SJSA1 (cell line): ENCODE results near the gene FBLN7. TPM values are rescaled to one million over a fixed set of nuclear protein-coding genes. Genes with fewer than 3 reads are reported as not detected.

Experiments used
- DNase-seq, 2 experiments: peaks; one replicate each; pipeline ENCODE4 v3.0.0-alpha.2; 2015 to 2020; ENCODE audit warnings: low spot score in 2 of 2, low read depth in 1 of 2
- H3K27ac ChIP-seq: fragments of 250-450 bp; sonication (Bioruptor Pico); 2 replicates; pipeline ENCODE4 v1.5.1; 2020; ENCODE audit warnings: mild to moderate bottlenecking, moderate library complexity
- H3K27me3 ChIP-seq: fragments of 250-450 bp; sonication (Bioruptor Pico); replicated peaks from 2 replicates; pipeline ENCODE4 v1.5.1; 2020; ENCODE audit warnings: mild to moderate bottlenecking, moderate library complexity
- H3K36me3 ChIP-seq: fragments of 250-450 bp; sonication (Bioruptor Pico); 2 replicates; pipeline ENCODE4 v1.5.1; 2020; ENCODE audit warnings: mild to moderate bottlenecking
- H3K4me1 ChIP-seq: fragments of 250-450 bp; sonication (Bioruptor Pico); replicated peaks from 2 replicates; pipeline ENCODE4 v1.6.1; 2021; ENCODE audit warnings: mild to moderate bottlenecking
- H3K4me3 ChIP-seq: fragments of 250-450 bp; sonication (Bioruptor Pico); 2 replicates; pipeline ENCODE4 v1.5.1; 2020; ENCODE audit warnings: mild to moderate bottlenecking
- H3K9me3 ChIP-seq: fragments of 250-450 bp; sonication (Bioruptor Pico); replicated peaks from 2 replicates; pipeline ENCODE4 v1.5.1; 2020; ENCODE audit warnings: mild to moderate bottlenecking
- total RNA-seq: library from RNA; depleted of rRNA; stranded (reverse); fragments of >200 nt; shearing (Covaris generic); gene quantifications from 2 replicates; pipeline ENCODE4 v1.2.3, GENCODE V29; 2014

FBLN7 gene
- total RNA-seq, 1 experiment from 2014 or later: not detected

DNA sequence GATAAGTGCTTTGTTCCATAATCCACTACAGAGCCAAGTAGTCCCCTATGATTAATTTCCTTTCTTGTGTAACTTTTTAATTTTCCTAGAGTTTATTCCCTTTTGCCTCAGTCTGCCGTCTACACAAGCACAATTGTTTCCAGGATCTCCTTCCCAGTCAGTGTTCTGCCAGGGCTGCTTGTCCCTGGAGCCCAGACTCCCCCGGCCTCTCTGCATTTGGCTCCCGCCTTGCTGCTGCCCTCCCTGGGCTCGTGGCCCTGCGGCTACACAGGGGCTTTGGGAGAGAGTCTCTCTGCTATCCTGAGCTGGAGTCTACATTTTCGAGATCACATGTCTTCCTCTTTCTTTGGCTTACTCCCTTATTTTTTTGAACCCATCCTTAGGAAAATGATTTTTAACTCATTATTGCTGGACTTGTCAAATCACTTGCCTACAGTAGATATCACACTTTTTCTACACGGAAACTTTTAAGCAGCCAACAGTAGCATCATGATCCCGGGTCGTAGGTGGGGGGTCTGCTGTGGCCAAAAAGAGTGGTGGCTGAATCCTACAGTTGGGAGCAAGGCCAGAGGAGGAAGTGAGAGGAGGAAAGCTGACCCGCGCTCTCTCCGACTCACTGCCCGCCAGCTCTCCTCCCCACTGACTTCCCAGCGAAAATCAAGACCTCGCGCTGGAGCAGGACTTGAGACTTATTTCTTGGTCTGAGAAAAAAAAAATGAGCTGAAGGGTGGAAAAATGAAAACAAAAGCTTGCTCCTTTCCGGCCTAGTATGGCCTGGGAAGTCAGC lies 9.4 kb downstream of the FBLN7 start:
- H3K27ac ChIP-seq: no peak overlapping the region
- no peaks in the 10 kb centered on the region for H3K9me3 ChIP-seq
- no peaks in the 10 kb centered on the region for H3K4me1 ChIP-seq
- H3K36me3 ChIP-seq: no peaks in the 10 kb centered on the region
- DNase-seq: peak in 1 of 2 experiments; percentile 18
- H3K27me3 ChIP-seq: peaks cover 18% of the 10 kb centered on the region; the same call in 1 of the 2 replicates
- H3K4me3 ChIP-seq: no peak overlapping the region

DNA sequence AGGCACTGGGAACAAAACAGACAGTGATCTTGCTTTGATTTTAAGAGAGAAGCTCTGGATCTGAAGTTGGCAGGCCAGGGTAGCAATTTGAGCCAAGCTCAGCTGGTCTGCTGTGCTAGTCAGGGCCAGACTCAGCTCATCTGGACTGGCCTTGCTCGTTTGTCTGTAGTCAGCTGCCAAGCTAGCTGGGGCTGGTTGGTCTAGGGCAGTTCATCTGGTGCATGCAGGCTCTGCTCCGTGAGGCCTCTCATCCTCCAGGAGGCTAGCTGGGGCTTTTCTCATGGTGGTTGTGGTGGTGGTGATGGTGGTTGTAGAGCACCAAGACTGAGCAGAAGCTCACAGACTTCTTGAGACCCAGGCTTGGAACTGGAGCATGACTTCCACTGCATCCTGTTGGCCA lies 10.3 kb downstream of the FBLN7 start:
- H3K27me3 ChIP-seq: peaks cover 18% of the 10 kb centered on the region; the same call in 1 of the 2 replicates
- no peaks in the 10 kb centered on the region for H3K9me3 ChIP-seq
- H3K36me3 ChIP-seq: no peaks in the 10 kb centered on the region
- H3K4me1 ChIP-seq: no peaks in the 10 kb centered on the region
- peak in 1 of 2 experiments; percentile 22 for DNase-seq
- H3K4me3 ChIP-seq: no peak overlapping the region
- H3K27ac ChIP-seq: no peak overlapping the region

DNA sequence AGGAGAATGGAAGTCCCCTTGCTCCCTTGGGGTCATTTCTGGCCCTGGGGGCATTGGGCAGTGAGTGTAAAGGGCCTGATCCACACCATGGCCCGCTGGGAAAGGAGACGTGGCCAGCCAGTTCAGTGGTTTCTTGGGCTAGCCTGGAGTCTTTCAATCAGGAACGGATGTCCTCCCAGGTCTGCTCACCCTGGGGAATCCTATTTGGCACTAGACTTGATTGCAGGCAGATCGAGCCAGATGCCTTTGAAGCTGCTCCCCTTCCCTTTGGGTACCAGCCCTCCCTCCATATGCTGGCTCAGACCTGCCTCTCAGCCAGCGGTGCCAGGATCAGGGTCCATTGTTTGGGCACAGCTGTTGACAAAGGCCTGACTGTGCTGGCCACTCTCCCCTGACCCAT lies 11.0 kb downstream of the FBLN7 start:
- Histone ChIP-seq H3K4me1 (no peaks in the 10 kb centered on the region), H3K9me3 (no peaks in the 10 kb centered on the region), H3K4me3 (no peak overlapping the region), H3K36me3 (no peaks in the 10 kb centered on the region), H3K27ac (no peak overlapping the region), H3K27me3 (peaks cover 14% of the 10 kb centered on the region; the same call in 1 of the 2 replicates)
- DNase-seq: peak in 1 of 2 experiments; percentile 22

DNA sequence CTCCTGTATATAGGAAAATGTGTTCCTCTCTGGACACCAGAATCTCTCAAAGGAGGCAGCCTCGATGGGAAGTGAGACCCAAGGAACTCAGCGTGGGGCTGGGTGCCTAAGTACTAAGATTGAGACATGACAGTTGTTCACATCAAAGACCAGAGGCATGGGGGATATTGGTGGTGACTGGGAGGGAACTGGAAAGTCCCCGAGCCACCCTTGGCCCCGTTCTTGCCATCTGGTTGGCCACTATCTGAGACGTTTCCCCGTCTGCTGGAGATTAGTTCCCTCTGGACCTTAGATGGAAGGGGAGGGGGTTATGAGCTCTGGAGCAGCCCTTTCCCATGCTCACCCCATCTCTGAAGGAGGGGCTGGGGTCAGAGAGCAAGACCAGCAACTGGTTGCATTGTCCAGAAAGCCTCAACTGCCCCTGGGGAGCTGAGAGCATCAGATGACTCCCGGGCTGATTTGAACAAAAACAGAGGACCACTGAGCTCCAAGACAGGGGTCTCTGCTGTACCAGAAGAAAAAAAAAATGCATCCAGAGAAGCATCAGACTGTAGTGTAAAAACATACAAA lies 11.8 kb downstream of the FBLN7 start:
- Histone ChIP-seq H3K27me3 (peaks cover 14% of the 10 kb centered on the region; the same call in 1 of the 2 replicates), H3K4me3 (no peak overlapping the region), H3K9me3 (no peaks in the 10 kb centered on the region), H3K4me1 (no peaks in the 10 kb centered on the region), H3K36me3 (no peaks in the 10 kb centered on the region), H3K27ac (no peak overlapping the region)
- DNase-seq: peak in 1 of 2 experiments; percentile 13

DNA sequence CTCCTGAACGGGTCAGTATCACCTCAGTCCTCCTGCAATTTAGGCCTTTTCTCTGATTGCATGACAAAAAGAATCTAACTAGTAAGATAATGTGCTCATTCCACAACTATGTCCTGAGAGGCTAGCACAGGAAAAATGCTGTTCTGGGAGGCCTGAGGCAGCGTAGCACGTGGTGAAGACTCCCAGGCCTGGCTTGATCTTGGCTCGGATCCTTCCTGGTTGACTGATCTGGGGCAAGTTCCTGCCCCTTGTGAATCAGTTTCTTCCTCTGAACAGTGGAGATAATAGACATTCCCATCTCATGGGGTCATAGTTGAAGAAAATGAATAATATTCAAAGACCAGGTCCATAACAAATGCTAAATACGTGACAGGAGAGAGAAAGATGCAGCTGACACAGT lies 12.3 kb downstream of the FBLN7 start:
- H3K4me1 ChIP-seq: no peaks in the 10 kb centered on the region
- H3K4me3 ChIP-seq: no peak overlapping the region

DNA sequence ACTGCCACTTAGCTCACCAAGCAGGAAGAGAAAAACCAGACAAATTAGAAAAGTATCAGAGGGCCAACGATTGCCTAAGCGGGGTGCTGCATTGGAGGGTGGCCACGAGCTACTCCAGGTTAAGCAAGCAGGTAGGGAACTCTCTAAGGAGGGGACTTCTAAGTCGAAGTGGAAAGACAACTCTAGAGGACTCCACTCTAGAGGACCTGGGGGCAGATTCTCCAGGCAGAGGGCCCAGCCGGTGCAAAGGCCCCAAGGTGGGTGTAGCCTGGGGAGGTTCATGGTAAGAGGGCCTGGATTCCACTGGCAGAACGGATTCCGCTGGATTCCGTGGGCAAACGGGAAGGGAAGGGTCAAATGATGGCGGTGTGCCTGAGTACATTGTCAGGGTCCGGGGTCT lies 12.7 kb downstream of the FBLN7 start:
- H3K27ac ChIP-seq: no peak overlapping the region
- H3K36me3 ChIP-seq: no peaks in the 10 kb centered on the region
- H3K4me3 ChIP-seq: no peak overlapping the region
- H3K9me3 ChIP-seq: no peaks in the 10 kb centered on the region
- DNase-seq: peak in 1 of 2 experiments; percentile 22
- peaks cover 10% of the 10 kb centered on the region; the same call in 1 of the 2 replicates for H3K27me3 ChIP-seq
- H3K4me1 ChIP-seq: no peaks in the 10 kb centered on the region

More for the DNA sequence above, 12.3 kb downstream of the FBLN7 start:
- peak in 1 of 2 experiments; percentile 35 for DNase-seq
- no peak overlapping the region for H3K27ac ChIP-seq
- no peaks in the 10 kb centered on the region for H3K9me3 ChIP-seq
- no peaks in the 10 kb centered on the region for H3K36me3 ChIP-seq
- H3K27me3 ChIP-seq: peaks cover 14% of the 10 kb centered on the region; the same call in 1 of the 2 replicates

DNA sequence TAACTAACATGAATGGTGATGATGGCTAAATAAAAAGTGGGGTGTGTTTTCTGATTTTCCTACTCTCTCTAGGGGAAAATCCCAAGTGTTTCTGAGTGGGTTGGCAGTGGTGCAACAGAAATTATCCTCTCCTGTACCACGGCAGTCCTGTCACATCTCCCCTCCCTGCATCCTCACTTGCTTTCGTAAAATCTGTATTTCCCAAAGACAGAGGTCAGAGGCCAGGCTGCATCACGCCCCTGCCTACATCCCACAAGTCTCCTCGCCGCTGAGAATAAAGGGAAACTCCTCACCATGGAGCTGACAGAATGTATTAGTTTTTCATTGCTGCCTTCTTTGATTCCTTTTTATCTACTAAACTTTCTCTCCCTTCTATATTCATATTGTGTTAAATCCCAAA lies 13.1 kb downstream of the FBLN7 start:
- Histone ChIP-seq H3K4me3 (no peak overlapping the region), H3K36me3 (no peaks in the 10 kb centered on the region), H3K27ac (no peak overlapping the region), H3K27me3 (0 out of 2 replicates have a peak, but pooled peaks cover 10% of the 10 kb centered on the region), H3K4me1 (0 out of 2 replicates have a peak, but pooled peaks cover under 1% of the 10 kb centered on the region), H3K9me3 (no peaks in the 10 kb centered on the region)
- DNase-seq: peak in 1 of 2 experiments; percentile 10

DNA sequence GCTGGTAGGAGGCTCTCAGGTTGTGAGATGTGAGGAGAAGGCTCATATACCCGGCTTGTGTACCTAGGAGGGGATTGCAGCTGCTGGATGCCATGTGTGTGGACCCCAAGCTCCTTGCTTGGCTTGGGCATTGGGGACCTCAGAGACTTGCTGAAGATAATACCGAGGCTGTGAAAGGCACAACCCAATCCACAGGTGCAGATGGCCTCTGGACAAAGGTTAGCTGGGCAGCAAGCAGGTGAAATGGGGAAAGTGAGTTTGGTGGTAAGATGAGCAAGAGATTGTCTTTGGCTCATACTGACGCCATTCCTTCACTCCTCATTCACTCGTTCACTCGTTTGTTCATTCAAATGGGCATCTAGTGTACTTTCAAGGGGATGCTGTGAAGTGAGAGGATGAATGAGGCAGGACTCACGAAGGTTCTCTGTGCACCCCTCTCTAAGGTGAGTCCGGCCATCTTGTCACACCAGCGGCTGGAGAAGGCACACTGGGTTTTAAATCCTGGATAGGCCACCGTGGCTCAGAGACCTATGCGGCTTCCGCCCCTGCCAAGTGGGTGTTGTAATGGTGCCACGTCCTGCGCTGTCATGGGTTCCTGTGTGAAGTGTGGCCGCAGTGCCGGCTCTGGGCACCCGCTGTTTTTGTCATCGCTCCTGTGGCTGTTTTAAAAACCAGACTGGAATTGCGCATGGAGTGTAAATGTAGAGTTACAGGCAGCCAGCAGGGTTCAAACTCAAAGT lies 13.7 kb downstream of the FBLN7 start:
- no peaks in the 10 kb centered on the region for H3K9me3 ChIP-seq
- H3K27ac ChIP-seq: no peak overlapping the region
- no peaks in the 10 kb centered on the region for H3K36me3 ChIP-seq
- H3K27me3 ChIP-seq: 0 out of 2 replicates have a peak, but pooled peaks cover 7% of the 10 kb centered on the region
- peak in 1 of 2 experiments; percentile 21 for DNase-seq
- no peak overlapping the region for H3K4me3 ChIP-seq
- H3K4me1 ChIP-seq: 0 out of 2 replicates have a peak, but pooled peaks cover 3% of the 10 kb centered on the region

DNA sequence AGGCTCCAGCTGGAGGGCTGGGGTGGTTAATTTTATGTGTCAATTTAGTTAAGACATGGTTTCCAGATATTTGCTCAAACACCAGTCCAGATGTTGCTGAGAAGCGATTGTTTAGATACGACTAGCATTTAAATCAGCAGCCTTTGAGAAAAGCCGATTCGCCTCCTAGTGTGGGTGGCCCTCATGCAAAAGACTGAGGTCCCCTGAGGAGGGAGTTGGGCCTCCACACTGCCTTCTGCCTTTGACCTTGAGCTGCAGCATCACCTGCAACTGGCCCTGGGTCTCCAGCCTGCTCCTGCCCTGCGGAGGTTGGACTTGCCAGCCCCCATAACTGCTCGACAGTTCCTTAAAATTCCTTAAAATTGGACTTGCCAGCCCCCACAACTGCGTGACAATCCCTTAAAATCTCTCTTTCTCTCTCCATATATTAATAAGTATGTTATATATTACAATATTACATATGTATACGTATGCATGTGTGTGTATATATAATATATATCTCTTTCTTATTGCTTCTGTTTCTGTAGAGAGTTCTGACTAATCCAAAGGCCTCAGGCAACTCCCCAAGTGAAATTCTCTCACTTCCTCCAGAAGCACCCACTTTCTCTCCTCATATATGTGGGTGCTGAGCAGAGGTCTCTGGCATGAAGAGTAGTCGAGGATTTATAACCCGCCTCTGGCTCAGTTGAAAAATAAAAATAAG lies 14.4 kb downstream of the FBLN7 start:
- Histone ChIP-seq H3K4me3 (no peak overlapping the region), H3K36me3 (no peaks in the 10 kb centered on the region), H3K27me3 (no peaks in the 10 kb centered on the region), H3K9me3 (no peaks in the 10 kb centered on the region), H3K27ac (no peak overlapping the region), H3K4me1 (0 out of 2 replicates have a peak, but pooled peaks cover 3% of the 10 kb centered on the region)
- DNase-seq: peak in 1 of 2 experiments; percentile 28

DNA sequence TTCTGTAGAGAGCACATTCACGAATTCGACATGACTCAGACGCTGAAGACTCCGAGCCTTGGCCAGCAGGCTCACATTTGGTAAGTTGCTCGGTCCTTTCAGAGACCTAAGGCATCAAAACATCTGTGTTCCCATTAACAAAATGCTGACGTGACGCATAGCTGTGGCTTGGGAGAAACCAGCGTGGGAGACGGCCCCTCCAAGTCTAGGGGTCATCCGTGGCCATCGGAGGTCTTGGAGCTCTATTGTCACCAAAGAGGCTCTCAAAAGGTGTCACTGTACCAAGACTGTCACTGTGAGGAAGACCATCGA lies 14.9 kb downstream of the FBLN7 start:
- peak in 1 of 2 experiments; percentile 27 for DNase-seq
- Histone ChIP-seq H3K9me3 (no peaks in the 10 kb centered on the region), H3K27ac (no peak overlapping the region), H3K4me1 (0 out of 2 replicates have a peak, but pooled peaks cover 3% of the 10 kb centered on the region), H3K4me3 (no peak overlapping the region), H3K27me3 (no peaks in the 10 kb centered on the region), H3K36me3 (no peaks in the 10 kb centered on the region)

DNA sequence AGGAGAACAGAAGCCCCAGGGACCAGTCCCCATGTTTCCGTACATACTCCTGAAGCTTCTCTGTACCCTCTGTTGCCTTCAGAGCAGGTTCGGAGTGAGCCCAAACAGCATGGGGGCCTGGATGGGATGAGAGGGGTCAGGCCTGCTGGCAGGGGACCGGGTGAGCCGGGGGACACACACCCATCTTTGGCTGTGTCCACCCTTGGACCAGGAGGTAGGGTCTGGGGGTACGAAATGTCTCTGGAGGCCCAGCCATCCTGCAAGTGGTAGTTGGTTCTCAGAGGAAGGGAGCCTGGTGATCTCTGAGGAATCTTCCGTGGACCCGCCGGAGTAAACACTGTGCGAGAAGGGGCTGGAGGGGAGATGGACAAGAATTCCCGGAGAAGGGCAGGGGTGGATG lies 15.3 kb downstream of the FBLN7 start:
- Histone ChIP-seq H3K4me1 (0 out of 2 replicates have a peak, but pooled peaks cover 3% of the 10 kb centered on the region), H3K4me3 (no peak overlapping the region), H3K9me3 (no peaks in the 10 kb centered on the region), H3K27ac (no peak overlapping the region), H3K27me3 (no peaks in the 10 kb centered on the region), H3K36me3 (no peaks in the 10 kb centered on the region)
- no peak for DNase-seq

DNA sequence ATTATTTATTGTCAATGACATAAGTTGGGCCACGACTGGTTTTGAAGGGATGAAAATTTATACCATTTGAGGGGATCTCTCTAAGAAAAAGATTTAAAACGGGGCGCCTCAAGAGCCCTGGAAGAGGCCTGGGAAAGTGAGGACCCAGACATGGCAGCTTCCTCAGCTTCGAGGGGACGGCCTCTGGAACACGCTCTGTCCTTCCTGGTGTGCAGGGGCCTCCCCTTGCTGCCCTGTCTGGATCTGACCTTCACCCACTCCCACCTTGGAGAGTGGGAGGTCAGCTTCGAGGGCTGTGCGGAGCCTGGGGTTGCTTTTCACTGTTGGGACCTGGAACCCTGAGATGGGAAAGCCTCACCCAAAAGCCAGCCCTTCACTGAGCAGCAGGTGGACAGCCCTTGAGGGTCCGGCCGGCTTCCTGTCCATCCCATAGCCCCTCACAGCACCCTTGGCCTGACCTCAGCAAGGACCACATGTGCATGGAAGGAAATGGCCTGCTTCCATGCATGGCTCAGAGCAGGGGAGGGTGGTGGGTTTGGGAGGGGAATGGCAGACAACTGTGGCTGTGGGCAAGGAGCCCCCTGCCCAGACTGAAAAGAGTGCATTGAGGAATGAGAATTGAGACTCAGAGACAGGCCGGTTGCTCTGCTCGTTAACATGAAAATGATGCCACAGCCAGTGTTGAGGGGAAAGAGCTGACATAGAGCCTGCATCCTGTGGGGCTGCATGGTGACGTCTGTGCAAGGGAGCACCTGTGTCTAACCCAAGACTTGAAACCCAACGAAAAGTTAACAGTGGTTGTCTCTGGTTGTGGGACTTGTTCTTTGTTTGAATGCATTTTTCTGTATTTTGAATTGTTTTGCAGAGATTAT lies 16.3 kb downstream of the FBLN7 start:
- no peaks in the 10 kb centered on the region for H3K36me3 ChIP-seq
- H3K4me3 ChIP-seq: no peak overlapping the region
- H3K4me1 ChIP-seq: 0 out of 2 replicates have a peak, but pooled peaks cover 3% of the 10 kb centered on the region
- no peaks in the 10 kb centered on the region for H3K9me3 ChIP-seq
- peak in 1 of 2 experiments; percentile 21 for DNase-seq
- H3K27ac ChIP-seq: no peak overlapping the region
- no peaks in the 10 kb centered on the region for H3K27me3 ChIP-seq
